Gastrocnemius medialis (tissue), 4 donors: ENCODE results near the gene CDC42BPA. TPM values are rescaled to one million over a fixed set of nuclear protein-coding genes. Genes with fewer than 3 reads are reported as not detected.
"Not testable (repeated sequence)": the region's sequence is repeated elsewhere in the genome, so short reads cannot be mapped to it uniquely, and the experiment has no call there.

Source experiments
- ATAC-seq, 2 donors: fragments of 150-250 bp; one replicate each; pipeline ENCODE4 v1.9.1; 2016
- DNase-seq, 2 donors: peaks; one replicate each; pipeline ENCODE4 v3.0.0-alpha.2; 2019
- H3K27ac ChIP-seq, 4 donors: fragments of 200-600 bp; sonication (generic); 1 replicate in 1 of 4; 2 replicates in 3 of 4; pipeline ENCODE4 v1.5.1; 2016 to 2018; ENCODE audit warnings: mild to moderate bottlenecking in 2 of 4, moderate library complexity in 1 of 4
- H3K27me3 ChIP-seq, 3 donors: fragments of 200-600 bp; sonication (generic) in 2 of 3; 1 replicate in 1 of 3; 2 replicates in 2 of 3; pipeline versions ENCODE4 v1.5.1 to v1.6.0; 2016 to 2019; ENCODE audit warnings: mild to moderate bottlenecking in 1 of 3, moderate library complexity in 1 of 3
- H3K36me3 ChIP-seq, 2 donors: fragments of 200-600 bp; sonication (generic) in 1 of 2; one replicate each; pipeline ENCODE4 v1.5.1; 2017 to 2018
- H3K4me1 ChIP-seq, 2 donors: fragments of 200-600 bp; sonication (generic) in 1 of 2; one replicate each; pipeline ENCODE4 v1.5.1; 2016 to 2017; ENCODE audit warnings: mild to moderate bottlenecking in 2 of 2
- H3K4me3 ChIP-seq, 4 donors: fragments of 200-600 bp; sonication (generic) in 3 of 4; 1 replicate in 1 of 4; 2 replicates in 3 of 4; pipeline ENCODE4 v1.5.1; 2016 to 2019; ENCODE audit warnings: mild to moderate bottlenecking in 2 of 4
- H3K9me3 ChIP-seq, 3 donors: fragments of 200-600 bp; sonication (generic) in 2 of 3; 1 replicate in 1 of 3; 2 replicates in 2 of 3; pipeline ENCODE4 v1.5.1; 2016 to 2019
- CTCF ChIP-seq, 5 experiments: fragments of 450-650 bp in 3 of 5; fragments of 200-600 bp in 2 of 5; sonication (generic) in 2 of 5; IDR thresholded peaks in 4 of 5; conservative IDR thresholded peaks in 1 of 5; 1 replicate in 4 of 5; 2 replicates in 1 of 5; pipeline ENCODE4 v1.5.1; 2016 to 2019; ENCODE audit warnings: antibody characterized with exemption in 5 of 5, mild to moderate bottlenecking in 3 of 5, moderate library complexity in 3 of 5
- POLR2A ChIP-seq, 2 donors: fragments of 450-650 bp; IDR thresholded peaks; one replicate each; pipeline ENCODE4 v1.6.1; 2017; ENCODE audit warnings: antibody characterized with exemption in 2 of 2, mild to moderate bottlenecking in 2 of 2, moderate library complexity in 2 of 2
- in situ Hi-C, 4 donors: fragments of 200-750 bp; cut with MboI; loops; one replicate each; pipeline versions ENCODE4 v1.15.0 to v1.8.0; 2017; ENCODE audit warnings: low sequenced_read_pairs in 4 of 4
- intact Hi-C: fragments of 100-400 bp; cut with DNase I; formaldehyde crosslinking; loops from one replicate; pipeline ENCODE4 v1.15.1; 2023; ENCODE audit warnings: low total_unique reads
- total RNA-seq, 4 donors: library from RNA; depleted of rRNA; stranded (reverse); fragments of >200 nt; gene quantifications; one replicate each; pipeline versions ENCODE4 v1.1.0 to v1.2.3, GENCODE V29; 2016

CDC42BPA gene
- total RNA-seq, 4 donors from 2014 or later = 13.9 to 30.6 (median 16.6) TPM

- Histone ChIP-seq H3K4me3 (no peak overlapping the region), H3K27ac (no peak overlapping the region), H3K4me1 (no peaks in the 10 kb centered on the region), H3K36me3 (peaks cover 0 to 10% of the 10 kb centered on the region in 2 donors), H3K9me3 (no peaks in the 10 kb centered on the region), H3K27me3 (no peaks in the 10 kb centered on the region)
- DNase-seq (no peak), ATAC-seq (no peak)
- TF ChIP-seq POLR2A (IDR thresholded peaks at IDR 0.05) = no peak
- TF ChIP-seq CTCF (IDR thresholded peaks at IDR 0.05 in 4 of 5, conservative IDR thresholded peaks at IDR 0.05 in 1 of 5) = no peak
- in situ Hi-C loops (loop anchor here in 3 of 4 donors (25.0 kb wide), 1 partner anchor 301 kb away; no protein-coding TSS in a partner anchor), intact Hi-C loops (no loop called here)
Observed at GRCh38 chr1:227136210-227136820, 182.0 kb downstream of the CDC42BPA start.

GRCh38 chr1:227134686-227135314, 183.5 kb downstream of the CDC42BPA start:
- no peaks in the 10 kb centered on the region for H3K27me3 ChIP-seq
- in situ Hi-C loops = loop anchor here in 3 of 4 donors (25.0 kb wide), 1 partner anchor 303 kb away; no protein-coding TSS in a partner anchor
- H3K27ac ChIP-seq = no peak overlapping the region
- H3K36me3 ChIP-seq = peaks cover 0 to 10% of the 10 kb centered on the region in 2 donors
- no peaks in the 10 kb centered on the region for H3K4me1 ChIP-seq
- ATAC-seq (no peak), DNase-seq (no peak)
- H3K9me3 ChIP-seq = no peaks in the 10 kb centered on the region
- TF ChIP-seq CTCF (IDR thresholded peaks at IDR 0.05 in 4 of 5, conservative IDR thresholded peaks at IDR 0.05 in 1 of 5) (no peak), POLR2A (IDR thresholded peaks at IDR 0.05) (no peak)
- no peak overlapping the region for H3K4me3 ChIP-seq
- intact Hi-C loops = loop anchor here (5.0 kb wide), 1 partner anchor 303 kb away; no protein-coding TSS in a partner anchor

GRCh38 chr1:227132695-227133094, 185.6 kb downstream of the CDC42BPA start:
- in situ Hi-C loops = loop anchor here in 3 of 4 donors (25.0 kb wide), 1 partner anchor 305 kb away; no protein-coding TSS in a partner anchor
- not testable (repeated sequence) for H3K9me3 ChIP-seq, DNase-seq

GRCh38 chr1:227131193-227131592, 187.1 kb downstream of the CDC42BPA start:
- no peak for ATAC-seq
- in situ Hi-C loops = loop anchor here in 3 of 4 donors (25.0 kb wide), 1 partner anchor 306 kb away; no protein-coding TSS in a partner anchor
- TF ChIP-seq CTCF (IDR thresholded peaks at IDR 0.05 in 4 of 5, conservative IDR thresholded peaks at IDR 0.05 in 1 of 5) = peak in 4 of 5 experiments; percentile 14 to 45 (median 20)
- no peak for TF ChIP-seq POLR2A (IDR thresholded peaks at IDR 0.05)

More at GRCh38 chr1:227132695-227133094, 185.6 kb downstream of the CDC42BPA start:
- not testable (repeated sequence) for H3K27me3 ChIP-seq, ATAC-seq, H3K4me3 ChIP-seq, H3K4me1 ChIP-seq, H3K36me3 ChIP-seq, H3K27ac ChIP-seq
- intact Hi-C loops = loop anchor here (5.0 kb wide), 1 partner anchor 305 kb away; no protein-coding TSS in a partner anchor

GRCh38 chr1:227127891-227128290, 190.4 kb downstream of the CDC42BPA start:
- no peaks in the 10 kb centered on the region for H3K4me1 ChIP-seq
- intact Hi-C loops = no loop called here
- H3K4me3 ChIP-seq = no peak overlapping the region
- DNase-seq (no peak), ATAC-seq (no peak)
- peaks cover 0 to 7% of the 10 kb centered on the region in 2 donors for H3K36me3 ChIP-seq
- TF ChIP-seq POLR2A (IDR thresholded peaks at IDR 0.05) (no peak), CTCF (IDR thresholded peaks at IDR 0.05 in 4 of 5, conservative IDR thresholded peaks at IDR 0.05 in 1 of 5) (no peak)
- no peaks in the 10 kb centered on the region for H3K27me3 ChIP-seq
- H3K27ac ChIP-seq = no peak overlapping the region
- H3K9me3 ChIP-seq = no peaks in the 10 kb centered on the region
- in situ Hi-C loops = loop anchor here in 3 of 4 donors (25.0 kb wide), 1 partner anchor 309 kb away; no protein-coding TSS in a partner anchor

More at GRCh38 chr1:227131193-227131592, 187.1 kb downstream of the CDC42BPA start:
- no peaks in the 10 kb centered on the region for H3K27me3 ChIP-seq
- no peaks in the 10 kb centered on the region for H3K9me3 ChIP-seq
- H3K36me3 ChIP-seq = peaks cover 0 to 7% of the 10 kb centered on the region in 2 donors
- intact Hi-C loops = loop anchor here (5.0 kb wide), 1 partner anchor 306 kb away; no protein-coding TSS in a partner anchor
- DNase-seq = no peak
- H3K4me1 ChIP-seq = no peaks in the 10 kb centered on the region
- H3K27ac ChIP-seq = no peak overlapping the region
- no peak overlapping the region for H3K4me3 ChIP-seq
